IPS-15b (cell line): ENCODE measurements around the gene ADAM15.

ENCODE experiments used
- H3K27me3 ChIP-seq: one replicate; pipeline ENCODE4 v1.6.1; 2013; ENCODE audit warnings: low read length; ENCODE audit not compliant: control insufficient read depth, insufficient read depth
- H3K36me3 ChIP-seq: one replicate; pipeline ENCODE4 v1.6.1; 2013; ENCODE audit warnings: low read length; ENCODE audit not compliant: control insufficient read depth, insufficient read depth
- H3K4me1 ChIP-seq: one replicate; pipeline ENCODE4 v1.6.1; 2013; ENCODE audit warnings: mild to moderate bottlenecking, low read length; ENCODE audit not compliant: control insufficient read depth, insufficient read depth
- H3K4me3 ChIP-seq: one replicate; pipeline ENCODE4 v1.5.1; 2013; ENCODE audit warnings: low read depth, low read length
- H3K9ac ChIP-seq: one replicate; pipeline ENCODE4 v1.6.1; 2013; ENCODE audit warnings: low read depth, mild to moderate bottlenecking, low read length
- H3K9me3 ChIP-seq: one replicate; pipeline ENCODE4 v1.6.1; 2013; ENCODE audit warnings: mild to moderate bottlenecking, low read length; ENCODE audit not compliant: control insufficient read depth, insufficient read depth

ADAM15 gene

GRCh38 chr1:155073377-155074242 lies 22.5 kb downstream of the ADAM15 start:
- H3K4me1 ChIP-seq, result peaks cover 17% of the 10 kb centered on the region
- H3K36me3 ChIP-seq, result no peaks in the 10 kb centered on the region
- H3K9me3 ChIP-seq, result no peaks in the 10 kb centered on the region
- no peak overlapping the region for H3K4me3 ChIP-seq
- H3K9ac ChIP-seq, result no peak overlapping the region
- peaks cover 67% of the 10 kb centered on the region for H3K27me3 ChIP-seq

- H3K4me3 ChIP-seq, result no peak overlapping the region
- no peaks in the 10 kb centered on the region for H3K9me3 ChIP-seq
- no peaks in the 10 kb centered on the region for H3K36me3 ChIP-seq
- H3K9ac ChIP-seq, result no peak overlapping the region
- H3K4me1 ChIP-seq, result peaks cover 17% of the 10 kb centered on the region
- peaks cover 78% of the 10 kb centered on the region for H3K27me3 ChIP-seq
Observed at GRCh38 chr1:155075535-155075934, 24.4 kb downstream of the ADAM15 start.

- H3K36me3 ChIP-seq, result no peaks in the 10 kb centered on the region
- peaks cover 79% of the 10 kb centered on the region for H3K27me3 ChIP-seq
- H3K4me3 ChIP-seq, result no peak overlapping the region
- no peaks in the 10 kb centered on the region for H3K9me3 ChIP-seq
- no peak overlapping the region for H3K9ac ChIP-seq
- H3K4me1 ChIP-seq, result peaks cover 19% of the 10 kb centered on the region
Observed at GRCh38 chr1:155076371-155076770, 25.3 kb downstream of the ADAM15 start.

GRCh38 chr1:155077346-155077745 lies 26.2 kb downstream of the ADAM15 start:
- H3K27me3 ChIP-seq, result peaks cover 80% of the 10 kb centered on the region
- no peak overlapping the region for H3K9ac ChIP-seq
- no peaks in the 10 kb centered on the region for H3K36me3 ChIP-seq
- H3K4me3 ChIP-seq, result no peak overlapping the region
- no peaks in the 10 kb centered on the region for H3K9me3 ChIP-seq
- H3K4me1 ChIP-seq, result peaks cover 16% of the 10 kb centered on the region

GRCh38 chr1:155077758-155078445 lies 26.8 kb downstream of the ADAM15 start:
- Histone ChIP-seq H3K27me3 (peaks cover 81% of the 10 kb centered on the region), H3K9me3 (no peaks in the 10 kb centered on the region), H3K4me3 (peak overlapping the region; percentile 64), H3K36me3 (no peaks in the 10 kb centered on the region), H3K4me1 (peaks cover 14% of the 10 kb centered on the region), H3K9ac (no peak overlapping the region)

- peak within 1 kb of the TSS; percentile 68 for H3K4me3 ChIP-seq
- H3K9ac ChIP-seq, result no peak within 1 kb of the TSS
- peaks cover 9% of the 10 kb centered on the region for H3K4me1 ChIP-seq
Observed at GRCh38 chr1:155078469-155079209, 27.5 kb downstream of the ADAM15 start, which contains the start of gene EFNA3. TSS of gene EFNA3 (plus strand) at chr1:155078837. CDS start at chr1:155078942, 105 bp downstream.

GRCh38 chr1:155079210-155079486 lies 28.0 kb downstream of the ADAM15 start:
- no peaks in the 10 kb centered on the region for H3K36me3 ChIP-seq
- peaks cover 84% of the 10 kb centered on the region for H3K27me3 ChIP-seq
- H3K4me1 ChIP-seq, result peaks cover 9% of the 10 kb centered on the region
- H3K9ac ChIP-seq, result no peak overlapping the region
- no peaks in the 10 kb centered on the region for H3K9me3 ChIP-seq
- peak overlapping the region; percentile 68 for H3K4me3 ChIP-seq

More at GRCh38 chr1:155078469-155079209, 27.5 kb downstream of the ADAM15 start, which contains the start of gene EFNA3:
- Histone ChIP-seq H3K9me3 (no peaks in the 10 kb centered on the region), H3K27me3 (peaks cover 82% of the 10 kb centered on the region), H3K36me3 (no peaks in the 10 kb centered on the region)

- H3K36me3 ChIP-seq, result no peaks in the 10 kb centered on the region
- peaks cover 84% of the 10 kb centered on the region for H3K27me3 ChIP-seq
- no peaks in the 10 kb centered on the region for H3K9me3 ChIP-seq
- H3K4me3 ChIP-seq, result peak overlapping the region; percentile 68
- H3K4me1 ChIP-seq, result peaks cover 12% of the 10 kb centered on the region
- H3K9ac ChIP-seq, result no peak overlapping the region
Observed at GRCh38 chr1:155079487-155080311, 28.6 kb downstream of the ADAM15 start.

GRCh38 chr1:155080312-155081228 lies 29.5 kb downstream of the ADAM15 start:
- Histone ChIP-seq H3K9ac (no peak overlapping the region), H3K4me1 (peaks cover 12% of the 10 kb centered on the region)

GRCh38 chr1:155081472-155082300 lies 30.6 kb downstream of the ADAM15 start:
- Histone ChIP-seq H3K4me3 (peak overlapping the region; percentile 68), H3K9ac (no peak overlapping the region)

More at GRCh38 chr1:155080312-155081228, 29.5 kb downstream of the ADAM15 start:
- Histone ChIP-seq H3K27me3 (peaks cover 76% of the 10 kb centered on the region), H3K9me3 (no peaks in the 10 kb centered on the region), H3K36me3 (no peaks in the 10 kb centered on the region), H3K4me3 (peak overlapping the region; percentile 68)

More at GRCh38 chr1:155081472-155082300, 30.6 kb downstream of the ADAM15 start:
- H3K27me3 ChIP-seq, result peaks cover 67% of the 10 kb centered on the region
- H3K4me1 ChIP-seq, result peaks cover 12% of the 10 kb centered on the region
- H3K9me3 ChIP-seq, result no peaks in the 10 kb centered on the region
- no peaks in the 10 kb centered on the region for H3K36me3 ChIP-seq
